Activated T-helper 1 cell treated with anti-CD3 and anti-CD28 coated beads, Interleukin-12 subunit alpha, Interleukin-12 subunit beta, Interleukin-2, Interleukin-4 antibody, amounts not matched to agents 30 ng/mL and 10 ng/mL and 1 ng/mL, durations not matched to agents 14 hours and 24 hours and 36 hours (primary cell): ENCODE data around the gene KAT2B. TPM values are rescaled to one million over a fixed set of nuclear protein-coding genes. Genes with fewer than 3 reads are reported as not detected.

ENCODE experiments used
- DNase-seq: peaks from one replicate; pipeline ENCODE4 v3.0.0; 2021; ENCODE audit warnings: low spot score
- H3K27ac Mint-ChIP-seq: one replicate; pipeline ENCODE4 v1.8.0; 2021; ENCODE audit warnings: mild to moderate bottlenecking, mixed read lengths
- H3K27me3 Mint-ChIP-seq: one replicate; pipeline ENCODE4 v1.8.0; 2022; ENCODE audit warnings: mild to moderate bottlenecking, moderate library complexity, mixed read lengths; ENCODE audit not compliant: insufficient read depth
- H3K36me3 Mint-ChIP-seq: one replicate; pipeline ENCODE4 v1.8.0; 2021; ENCODE audit warnings: low read depth, mixed read lengths
- H3K4me1 Mint-ChIP-seq: one replicate; pipeline ENCODE4 v1.8.0; 2021; ENCODE audit warnings: low read depth, mixed read lengths
- H3K4me3 Mint-ChIP-seq: one replicate; pipeline ENCODE4 v1.8.0; 2021; ENCODE audit warnings: mild to moderate bottlenecking, moderate library complexity, mixed read lengths
- H3K9me3 Mint-ChIP-seq: one replicate; pipeline ENCODE4 v1.8.0; 2021; ENCODE audit warnings: mixed read lengths
- intact Hi-C: fragments of 100-400 bp; cut with micrococcal nuclease; formaldehyde crosslinking; loops from one replicate; pipeline ENCODE4 v1.15.1; 2024
- total RNA-seq: library from RNA; stranded (reverse); gene quantifications from 2 replicates; pipeline ENCODE4 v1.2.3, GENCODE V29; 2022

The KAT2B gene
- total RNA-seq, 1 donor from 2014 or later = 25.1 TPM

GRCh38 chr3:20197775-20198174, 157.5 kb downstream of the KAT2B start:
- H3K4me1 Mint-ChIP-seq = peaks cover 6% of the 10 kb centered on the region
- H3K36me3 Mint-ChIP-seq = no peaks in the 10 kb centered on the region
- intact Hi-C loops = no loop called here
- H3K9me3 Mint-ChIP-seq = no peaks in the 10 kb centered on the region
- H3K27me3 Mint-ChIP-seq = peaks cover 2% of the 10 kb centered on the region
- DNase-seq = no peak
- no peak overlapping the region for H3K27ac Mint-ChIP-seq
- no peak overlapping the region for H3K4me3 Mint-ChIP-seq

- Mint-ChIP-seq H3K27me3 (no peaks in the 10 kb centered on the region), H3K36me3 (no peaks in the 10 kb centered on the region), H3K27ac (no peak overlapping the region), H3K9me3 (peaks cover 2% of the 10 kb centered on the region), H3K4me1 (peaks cover 6% of the 10 kb centered on the region), H3K4me3 (no peak overlapping the region)
- no peak for DNase-seq
- intact Hi-C loops = no loop called here
These were observed 160.9 kb downstream of the KAT2B start for GRCh38 chr3:20201143-20201542.

Other genes with a start within 250 kb of the KAT2B start
- 0.24 and 0.34 TPM in 2 replicates for gene EFHB, start 106.2 kb upstream of the KAT2B start, total RNA-seq
- 62.2 and 64.0 TPM in 2 replicates for gene RAB5A, start 93.3 kb upstream of the KAT2B start, total RNA-seq
- not detected in 2 replicates for gene PP2D1, start 28.2 kb upstream of the KAT2B start, total RNA-seq
- 17.8 and 18.3 TPM in 2 replicates for gene SGO1, start 145.8 kb downstream of the KAT2B start, total RNA-seq